NCI-H1092 (cell line): ENCODE results near the gene KCNH1.

Experiments
- DNase-seq: peaks from one replicate; lab custom pipeline; 2025; lab: John Stamatoyannopoulos, UW

Gene KCNH1

DNA sequence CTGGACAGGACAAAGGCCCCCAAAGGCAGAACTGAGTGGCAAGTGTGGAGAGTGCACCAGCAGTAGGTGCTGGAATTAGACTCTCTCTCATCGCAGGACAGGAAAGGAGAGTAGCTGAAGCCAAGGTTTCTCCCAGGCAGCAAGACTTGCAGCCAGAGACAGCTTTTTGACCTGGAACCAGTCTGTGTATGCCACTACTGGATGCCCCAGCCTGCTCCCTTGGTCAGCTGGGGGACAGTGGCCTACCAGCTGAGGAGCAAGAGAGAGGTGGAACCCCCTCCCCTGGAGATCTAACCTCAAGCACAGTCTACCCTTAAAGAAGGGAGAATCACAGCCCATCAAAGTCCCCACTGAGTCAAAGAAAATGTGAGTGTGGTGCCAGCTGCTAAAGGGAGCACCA, 375.7 kb downstream of the KCNH1 start:
- DNase-seq = no peak

- no peak for DNase-seq
These were observed 376.3 kb downstream of the KCNH1 start for GRCh38 chr1:210757677-210758076.

DNA sequence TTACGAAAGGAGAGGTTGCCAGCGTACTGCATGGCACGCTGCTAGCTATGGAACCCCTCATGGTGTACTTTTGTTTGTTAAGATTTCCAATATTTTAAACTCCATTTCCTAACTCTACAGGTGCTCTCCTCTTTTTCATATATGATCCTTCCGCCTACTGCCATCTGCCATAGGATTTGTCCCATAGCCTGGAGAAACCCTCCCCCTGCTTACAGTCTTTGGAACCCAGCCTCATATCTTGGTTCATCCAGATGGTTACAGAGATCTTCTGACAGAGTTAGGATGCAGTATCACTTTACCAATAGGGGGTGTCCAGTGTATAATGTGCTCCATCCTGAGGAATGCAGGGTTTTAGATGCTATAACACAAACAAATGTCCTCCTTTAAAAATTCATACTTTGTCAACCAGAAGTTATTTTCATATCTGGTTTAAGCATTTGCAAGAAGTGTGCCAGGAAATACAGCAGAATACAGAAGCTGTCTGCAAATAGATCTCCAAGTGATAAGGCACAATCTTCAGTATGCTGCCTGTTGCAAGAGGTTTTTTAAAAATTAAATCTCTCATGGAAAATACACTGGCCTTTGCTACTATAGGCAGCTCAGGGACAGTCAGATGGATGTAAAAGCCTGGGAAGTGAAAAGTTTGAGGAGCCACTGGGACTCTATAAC, 377.8 kb downstream of the KCNH1 start:
- no peak for DNase-seq

DNA sequence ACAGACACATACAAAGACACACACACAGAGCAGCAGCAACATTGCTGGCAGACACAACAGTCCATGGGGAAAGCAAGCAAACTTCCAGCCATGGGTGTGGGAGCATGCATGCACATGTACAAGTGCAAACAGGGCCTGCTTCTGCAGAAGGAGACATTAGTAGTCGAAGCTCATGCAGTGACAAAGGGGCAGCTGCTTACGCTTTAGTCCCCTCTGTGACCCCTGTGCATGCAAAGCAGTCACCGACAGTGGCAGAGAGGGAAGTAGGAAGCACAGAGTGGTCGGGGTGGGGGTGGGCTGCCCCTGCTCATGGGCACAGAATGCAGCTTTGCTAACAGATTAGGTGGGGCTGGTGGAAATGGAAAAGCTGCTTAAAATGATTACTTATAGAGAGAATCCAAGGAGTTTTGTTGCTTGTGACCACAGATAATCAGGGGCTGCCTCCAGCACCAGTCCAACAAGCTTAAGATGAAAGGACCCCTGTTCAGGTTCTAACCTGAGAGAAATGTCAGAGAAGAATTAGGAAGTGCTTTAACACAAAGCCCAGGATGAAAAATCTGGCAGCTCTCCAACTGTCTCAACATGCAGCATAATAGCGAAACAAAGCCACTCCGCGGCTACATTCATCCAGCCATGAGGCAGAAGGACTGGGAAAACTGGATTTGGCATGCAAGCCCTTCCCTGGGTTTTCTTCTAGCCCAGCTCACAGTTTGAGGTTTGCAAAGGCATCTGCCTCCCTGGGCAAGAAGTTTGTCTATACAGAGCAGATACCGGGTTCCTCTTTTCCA, 378.9 kb downstream of the KCNH1 start:
- DNase-seq = peak; percentile 91

- DNase-seq = no peak
These were observed 382.0 kb downstream of the KCNH1 start for GRCh38 chr1:210751911-210752310.

DNA sequence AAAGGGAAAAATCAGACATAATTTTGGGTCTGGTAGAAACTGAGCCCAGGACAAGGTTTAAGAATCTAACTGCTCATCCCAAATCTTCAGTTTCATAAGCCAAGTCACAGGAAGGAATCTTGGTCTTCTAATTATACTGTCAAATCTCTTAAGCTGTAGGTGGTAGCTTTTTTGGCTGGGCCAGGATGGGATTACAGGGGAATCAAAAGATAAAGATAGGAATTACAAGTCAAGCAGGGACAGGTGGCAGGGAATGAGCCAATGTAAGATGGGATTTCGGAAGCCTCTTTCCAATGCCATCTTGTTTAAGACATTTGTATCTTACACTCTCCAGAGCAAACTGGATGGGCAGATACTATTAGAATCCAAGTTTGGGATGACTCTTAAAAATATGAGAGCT, 383.5 kb downstream of the KCNH1 start:
- DNase-seq = no peak

DNA sequence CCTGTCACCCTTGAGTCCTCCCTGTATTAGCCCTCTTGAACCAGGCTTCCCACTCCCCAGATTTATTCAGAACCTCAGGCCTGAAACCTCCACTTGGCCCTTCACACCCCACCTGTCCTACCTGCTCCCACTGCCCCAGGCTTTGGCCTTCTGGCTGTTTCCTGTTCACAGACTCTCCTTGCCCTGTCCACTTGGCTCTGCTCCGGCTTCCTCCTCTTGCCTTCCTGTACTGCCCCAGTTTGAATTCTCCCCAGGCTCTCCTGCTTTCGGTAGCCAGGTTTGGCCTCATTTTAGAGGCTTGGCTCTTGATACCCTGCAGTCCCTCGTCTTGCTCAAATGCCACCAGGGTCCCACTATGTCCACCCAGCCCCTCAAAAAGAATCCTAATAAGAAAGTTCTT, 385.2 kb downstream of the KCNH1 start:
- no peak for DNase-seq

- DNase-seq = no peak
These were observed 386.1 kb downstream of the KCNH1 start for GRCh38 chr1:210747890-210748289.

- no peak for DNase-seq
These were observed 386.8 kb downstream of the KCNH1 start for GRCh38 chr1:210747112-210747511.

DNA sequence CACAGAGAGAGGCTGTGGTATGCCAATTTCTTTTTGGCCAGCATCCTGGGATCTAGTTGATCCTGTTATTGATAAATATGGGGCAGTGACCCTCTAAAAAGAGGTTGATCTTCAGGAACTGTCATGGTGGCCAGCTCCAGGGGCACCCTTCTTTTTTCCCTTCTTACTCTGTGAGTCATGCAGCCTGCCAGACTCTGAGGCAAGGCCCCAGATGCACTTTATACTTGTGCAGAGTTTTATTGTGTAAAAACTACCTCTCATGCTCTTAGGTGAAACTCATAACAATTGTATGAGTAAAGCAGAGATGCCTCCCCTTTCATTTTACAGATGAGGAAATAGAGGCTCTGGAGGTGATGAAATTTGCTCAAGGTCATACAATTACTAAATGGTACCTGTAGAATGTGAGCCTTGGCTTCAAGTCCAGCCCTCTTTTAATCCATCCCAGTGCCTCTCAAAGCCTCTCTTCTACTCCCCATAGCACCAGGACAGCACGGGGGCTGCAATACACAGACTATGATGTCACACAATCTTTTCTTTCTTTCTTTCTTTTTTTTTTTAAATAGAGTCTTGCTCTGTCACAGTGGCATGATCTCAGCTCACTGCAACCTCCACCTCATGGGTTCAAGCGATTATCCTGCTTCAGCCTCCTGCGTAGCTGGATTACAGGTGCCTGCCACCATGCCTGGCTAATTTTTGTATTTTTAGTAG, 387.8 kb downstream of the KCNH1 start:
- no peak for DNase-seq

DNA sequence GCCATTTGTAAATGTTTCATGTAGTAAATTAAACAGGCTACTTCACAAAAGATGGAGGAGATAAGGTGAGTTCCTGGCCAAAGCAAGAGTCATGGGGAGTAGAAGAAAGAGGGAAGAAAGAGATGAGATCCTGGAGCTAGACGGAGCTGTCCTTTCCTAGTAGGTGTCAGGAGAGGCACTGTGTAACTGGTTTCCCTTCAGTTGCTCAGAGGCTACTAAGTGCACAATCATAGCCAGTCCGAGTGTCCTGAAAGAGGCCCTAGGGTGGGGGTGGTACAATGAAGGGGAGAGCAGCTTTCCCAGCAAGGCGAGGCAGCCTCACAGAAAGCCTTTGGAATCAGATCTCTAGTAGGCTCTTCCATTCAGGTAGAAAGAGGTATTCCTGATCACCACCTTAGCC, 390.9 kb downstream of the KCNH1 start:
- no peak for DNase-seq

DNA sequence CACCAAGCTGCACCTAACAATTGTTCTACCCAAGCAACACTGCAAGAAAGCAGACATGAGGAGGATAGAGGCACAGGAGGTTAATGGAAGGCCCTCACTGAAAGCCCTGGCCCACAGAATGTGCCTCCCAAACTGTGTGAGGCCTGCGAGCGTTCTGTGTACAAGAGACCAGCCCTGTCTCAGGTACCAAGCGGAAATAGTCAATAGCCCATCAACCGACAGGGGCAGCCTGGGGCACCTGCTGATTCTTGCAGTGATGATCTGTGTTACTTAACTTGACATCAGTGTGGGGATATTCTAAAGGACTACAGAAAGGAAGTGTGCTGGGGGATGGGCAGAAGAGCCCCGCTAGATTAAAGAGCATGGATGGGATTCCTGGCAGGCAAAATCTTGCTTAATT, 392.4 kb downstream of the KCNH1 start:
- DNase-seq = no peak

GRCh38 chr1:210739627-210740026, 394.3 kb downstream of the KCNH1 start:
- DNase-seq = no peak

DNA sequence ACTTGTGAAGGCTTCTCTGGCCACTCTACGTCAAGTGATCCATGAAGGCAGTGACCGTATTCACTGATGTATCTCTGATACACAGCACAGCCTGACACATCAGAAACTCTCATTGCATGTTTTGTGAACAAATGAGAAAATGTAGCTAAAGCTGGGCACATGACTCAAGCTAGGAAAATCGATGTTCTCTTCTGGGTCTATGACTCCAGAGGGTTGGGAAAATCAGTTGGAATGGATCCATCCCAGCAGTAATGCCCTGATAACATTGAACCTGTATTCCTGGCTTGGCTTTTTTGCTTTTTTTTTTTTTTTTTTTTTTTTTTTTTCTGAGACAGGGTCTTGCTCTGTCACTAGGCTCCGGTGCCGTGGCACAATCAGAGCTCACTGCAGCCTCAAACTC, 395.7 kb downstream of the KCNH1 start:
- no peak for DNase-seq

- DNase-seq = no peak
These were observed 397.2 kb downstream of the KCNH1 start for GRCh38 chr1:210736713-210737112.

DNA sequence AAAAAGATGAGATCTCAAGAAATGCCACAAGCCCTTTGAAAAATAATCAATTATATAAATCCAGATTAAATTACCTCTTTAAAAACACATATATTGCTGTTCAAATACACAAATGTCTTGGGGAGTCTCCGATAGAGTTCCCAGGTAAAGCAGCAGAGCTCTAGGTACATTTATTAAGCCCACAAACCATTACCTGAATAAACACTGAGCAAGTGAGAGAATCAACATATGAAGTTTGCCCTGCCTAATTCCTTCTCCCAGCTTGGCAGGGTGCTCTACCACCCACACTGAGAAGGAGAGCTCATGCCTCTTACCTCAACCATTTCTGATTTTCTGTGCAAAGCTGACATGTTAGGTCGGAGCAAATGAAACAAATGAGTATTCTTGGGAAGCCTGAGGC, 402.4 kb downstream of the KCNH1 start:
- no peak for DNase-seq

- no peak for DNase-seq
These were observed 402.8 kb downstream of the KCNH1 start for GRCh38 chr1:210731193-210731592.

DNA sequence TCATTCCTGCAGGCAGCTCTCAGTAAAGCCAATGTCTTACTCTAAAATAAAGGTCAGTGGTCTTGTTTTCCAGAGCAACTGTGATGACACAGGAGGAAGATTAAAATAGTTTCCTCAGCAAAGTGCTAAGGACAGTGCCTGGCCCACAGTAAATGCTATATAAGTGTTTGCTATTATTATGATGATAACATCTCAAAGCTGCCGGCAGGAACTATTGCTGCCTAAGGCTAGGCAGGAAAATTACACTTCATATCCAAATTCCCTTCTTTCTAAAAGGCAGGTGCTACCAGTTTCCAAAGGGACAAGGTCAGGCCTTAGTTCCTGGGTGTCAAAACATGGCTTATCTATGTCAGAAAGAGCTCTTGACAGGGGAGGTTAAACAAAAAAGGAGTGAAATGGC, 403.9 kb downstream of the KCNH1 start:
- no peak for DNase-seq

DNA sequence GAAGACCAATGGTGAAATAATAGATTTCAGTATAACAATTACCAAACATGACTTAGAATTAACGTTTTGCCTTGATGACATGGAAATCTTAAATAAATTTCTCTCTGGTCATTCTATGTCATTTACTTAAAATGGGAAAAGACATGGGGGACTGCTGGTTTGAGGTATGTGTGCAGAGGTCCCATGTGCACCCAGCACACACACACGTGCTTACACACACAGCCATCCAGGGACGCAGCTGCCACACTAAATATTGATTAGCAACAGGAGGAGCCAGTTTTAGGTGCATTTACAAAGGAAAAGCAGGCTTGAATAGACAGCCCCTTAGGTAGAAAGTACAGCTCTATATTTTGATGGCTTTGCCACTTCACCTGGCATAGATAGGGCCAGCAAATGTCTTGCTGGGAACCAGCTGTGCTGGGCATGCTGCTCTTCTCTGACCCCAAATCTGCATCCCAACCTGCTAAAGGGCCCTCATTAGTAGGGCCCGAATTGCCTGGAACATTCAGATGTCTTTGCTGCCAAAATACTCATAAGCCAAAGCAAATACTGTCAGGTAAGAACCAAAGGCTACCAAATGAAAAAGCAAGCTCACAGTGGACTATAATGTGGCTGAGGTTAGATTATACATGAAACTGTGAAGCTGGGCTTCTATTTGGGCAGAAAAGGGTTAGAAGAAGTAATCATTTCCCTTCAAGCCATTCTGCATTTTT, 405.4 kb downstream of the KCNH1 start:
- peak; percentile 40 for DNase-seq

DNA sequence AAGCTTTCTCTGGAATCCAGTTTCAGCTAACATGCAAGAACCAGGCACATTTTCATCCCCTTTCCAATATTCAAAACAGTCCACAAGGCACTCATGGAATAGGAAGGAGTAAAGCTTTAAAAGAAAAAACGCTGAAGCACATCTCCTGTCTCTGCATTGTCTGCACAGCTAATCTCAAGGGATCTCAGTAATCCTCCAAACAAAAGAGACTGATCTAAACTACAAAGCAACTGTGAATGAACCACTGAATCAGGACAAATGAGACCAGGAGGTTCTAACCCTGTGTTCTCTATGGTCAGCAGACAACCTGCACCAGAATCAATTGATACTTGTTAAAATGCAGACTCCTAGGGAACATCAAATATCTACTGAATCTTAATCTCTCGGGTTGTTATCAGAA, 406.2 kb downstream of the KCNH1 start:
- DNase-seq = no peak

DNA sequence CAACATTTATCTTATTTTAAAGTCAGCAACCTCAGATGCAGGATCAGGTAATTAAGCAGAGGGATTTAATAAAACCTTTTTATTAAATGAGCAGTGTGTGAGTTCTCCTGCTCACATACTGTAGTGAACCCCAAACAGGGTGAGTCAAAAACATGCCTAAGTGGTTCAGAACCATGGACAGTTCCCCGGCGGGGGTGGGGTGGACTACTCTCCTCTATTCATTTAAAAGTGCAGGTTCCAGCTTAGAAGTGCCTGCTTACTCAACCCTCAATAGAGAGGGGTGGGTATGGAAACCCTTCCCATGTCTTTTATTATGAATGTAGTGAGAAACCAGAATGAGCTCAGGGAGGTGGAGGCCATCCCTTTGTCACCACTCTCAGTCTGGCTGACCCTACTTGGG, 407.3 kb downstream of the KCNH1 start:
- no peak for DNase-seq

- DNase-seq = no peak
These were observed 409.2 kb downstream of the KCNH1 start for GRCh38 chr1:210724768-210725167.

DNA sequence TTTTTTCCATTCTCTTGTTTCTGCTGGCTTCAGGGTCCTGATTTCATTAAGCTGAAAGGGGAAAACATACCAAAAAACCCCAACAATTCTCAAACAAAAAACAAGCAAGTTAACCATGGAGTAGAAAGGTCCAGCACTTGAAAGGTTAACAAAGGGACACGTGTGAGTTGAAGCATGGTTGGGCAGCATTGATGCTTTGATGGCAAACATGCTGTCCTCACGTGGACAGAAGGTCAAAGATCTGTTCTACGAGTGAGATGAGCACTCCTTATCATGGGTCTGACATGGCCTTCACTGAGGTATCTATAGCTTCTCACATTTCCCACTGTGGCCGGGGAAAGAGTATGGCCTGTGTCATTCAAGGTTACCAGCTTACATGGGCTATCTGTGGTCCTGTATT, 410.3 kb downstream of the KCNH1 start:
- no peak for DNase-seq
